ENCODE data around the gene PDIA6.

The PDIA6 gene

GRCh38 chr2:10831400-10831985 is 18.9 kb upstream of the PDIA6 start:
- no peaks in the 10 kb centered on the region for H3K9me3 ChIP-seq (ENCODE audit: insufficient read depth, low read depth, low read length)
- peaks cover 17% of the 10 kb centered on the region; the same call in 1 of the 2 replicates for H3K27me3 ChIP-seq (ENCODE audit: insufficient read depth, low read length)
- H3K9ac ChIP-seq (ENCODE audit: low read depth, low read length): no peak overlapping the region
- no peak overlapping the region for H3K27ac ChIP-seq (ENCODE audit: low read depth, low read length)
- 76% methylated on average over 16 of the region's 16 CpGs for WGBS
- no peaks in the 10 kb centered on the region for H3K36me3 ChIP-seq (ENCODE audit: insufficient read depth, low read length)
- no peak overlapping the region for H3K4me3 ChIP-seq (ENCODE audit: low read length)
- peaks cover 6% of the 10 kb centered on the region; the same call in 1 of the 2 replicates for H3K4me1 ChIP-seq (ENCODE audit: insufficient read depth, low read length)

GRCh38 chr2:10830641-10831399 is 18.2 kb upstream of the PDIA6 start:
- 93% methylated on average over 30 of the region's 30 CpGs for WGBS
- Histone ChIP-seq H3K36me3 (ENCODE audit: insufficient read depth, low read length) (no peaks in the 10 kb centered on the region), H3K9ac (ENCODE audit: low read depth, low read length) (no peak overlapping the region), H3K27me3 (ENCODE audit: insufficient read depth, low read length) (peaks cover 17% of the 10 kb centered on the region; the same call in 1 of the 2 replicates), H3K27ac (ENCODE audit: low read depth, low read length) (no peak overlapping the region), H3K9me3 (ENCODE audit: insufficient read depth, low read depth, low read length) (no peaks in the 10 kb centered on the region), H3K4me1 (ENCODE audit: insufficient read depth, low read length) (peaks cover 6% of the 10 kb centered on the region; the same call in 1 of the 2 replicates), H3K4me3 (ENCODE audit: low read length) (no peak overlapping the region)

- Histone ChIP-seq H3K4me3 (ENCODE audit: low read length) (no peak overlapping the region), H3K9me3 (ENCODE audit: insufficient read depth, low read depth, low read length) (no peaks in the 10 kb centered on the region), H3K9ac (ENCODE audit: low read depth, low read length) (no peak overlapping the region), H3K4me1 (ENCODE audit: insufficient read depth, low read length) (peaks cover 6% of the 10 kb centered on the region; the same call in 1 of the 2 replicates), H3K36me3 (ENCODE audit: insufficient read depth, low read length) (no peaks in the 10 kb centered on the region), H3K27me3 (ENCODE audit: insufficient read depth, low read length) (peaks cover 17% of the 10 kb centered on the region; the same call in 1 of the 2 replicates), H3K27ac (ENCODE audit: low read depth, low read length) (no peak overlapping the region)
- WGBS: 94% methylated on average over 8 of the region's 8 CpGs
These were observed 17.6 kb upstream of the PDIA6 start for GRCh38 chr2:10830203-10830602.

- 81% methylated on average over 2 of the region's 3 CpGs for WGBS
- Histone ChIP-seq H3K9ac (ENCODE audit: low read depth, low read length) (no peak overlapping the region), H3K27me3 (ENCODE audit: insufficient read depth, low read length) (peaks cover 16% of the 10 kb centered on the region; the same call in 1 of the 2 replicates), H3K9me3 (ENCODE audit: insufficient read depth, low read depth, low read length) (no peaks in the 10 kb centered on the region), H3K4me1 (ENCODE audit: insufficient read depth, low read length) (peaks cover 6% of the 10 kb centered on the region; the same call in 1 of the 2 replicates), H3K27ac (ENCODE audit: low read depth, low read length) (no peak overlapping the region), H3K4me3 (ENCODE audit: low read length) (no peak overlapping the region), H3K36me3 (ENCODE audit: insufficient read depth, low read length) (no peaks in the 10 kb centered on the region)
These were observed 16.7 kb upstream of the PDIA6 start for GRCh38 chr2:10829299-10829698.

GRCh38 chr2:10828346-10828745 is 15.8 kb upstream of the PDIA6 start:
- H3K36me3 ChIP-seq (ENCODE audit: insufficient read depth, low read length): no peaks in the 10 kb centered on the region
- 90% methylated on average over 11 of the region's 11 CpGs for WGBS
- H3K9ac ChIP-seq (ENCODE audit: low read depth, low read length): no peak overlapping the region
- H3K4me1 ChIP-seq (ENCODE audit: insufficient read depth, low read length): peaks cover 6% of the 10 kb centered on the region; the same call in 1 of the 2 replicates
- no peak overlapping the region for H3K4me3 ChIP-seq (ENCODE audit: low read length)
- H3K9me3 ChIP-seq (ENCODE audit: insufficient read depth, low read depth, low read length): no peaks in the 10 kb centered on the region
- no peak overlapping the region for H3K27ac ChIP-seq (ENCODE audit: low read depth, low read length)
- peaks cover 7% of the 10 kb centered on the region; the same call in 1 of the 2 replicates for H3K27me3 ChIP-seq (ENCODE audit: insufficient read depth, low read length)

GRCh38 chr2:10826625-10827024 is 14.0 kb upstream of the PDIA6 start:
- WGBS: 86% methylated on average over 7 of the region's 8 CpGs
- no peaks in the 10 kb centered on the region for H3K36me3 ChIP-seq (ENCODE audit: insufficient read depth, low read length)
- H3K4me3 ChIP-seq (ENCODE audit: low read length): no peak overlapping the region
- H3K27me3 ChIP-seq (ENCODE audit: insufficient read depth, low read length): no peaks in the 10 kb centered on the region
- H3K27ac ChIP-seq (ENCODE audit: low read depth, low read length): no peak overlapping the region
- no peaks in the 10 kb centered on the region for H3K9me3 ChIP-seq (ENCODE audit: insufficient read depth, low read depth, low read length)
- H3K4me1 ChIP-seq (ENCODE audit: insufficient read depth, low read length): 0 out of 2 replicates have a peak, but pooled peaks cover 2% of the 10 kb centered on the region
- H3K9ac ChIP-seq (ENCODE audit: low read depth, low read length): no peak overlapping the region

GRCh38 chr2:10826026-10826425 is 13.4 kb upstream of the PDIA6 start:
- no peak overlapping the region for H3K27ac ChIP-seq (ENCODE audit: low read depth, low read length)
- no peaks in the 10 kb centered on the region for H3K4me1 ChIP-seq (ENCODE audit: insufficient read depth, low read length)
- H3K9ac ChIP-seq (ENCODE audit: low read depth, low read length): no peak overlapping the region
- WGBS: 88% methylated on average over 7 of the region's 8 CpGs
- no peaks in the 10 kb centered on the region for H3K36me3 ChIP-seq (ENCODE audit: insufficient read depth, low read length)
- no peaks in the 10 kb centered on the region for H3K9me3 ChIP-seq (ENCODE audit: insufficient read depth, low read depth, low read length)
- H3K27me3 ChIP-seq (ENCODE audit: insufficient read depth, low read length): no peaks in the 10 kb centered on the region
- no peak overlapping the region for H3K4me3 ChIP-seq (ENCODE audit: low read length)

GRCh38 chr2:10824191-10824590 is 11.6 kb upstream of the PDIA6 start:
- no peaks in the 10 kb centered on the region for H3K27me3 ChIP-seq (ENCODE audit: insufficient read depth, low read length)
- H3K27ac ChIP-seq (ENCODE audit: low read depth, low read length): no peak overlapping the region
- 97% methylated on average over 4 of the region's 4 CpGs for WGBS
- H3K4me1 ChIP-seq (ENCODE audit: insufficient read depth, low read length): no peaks in the 10 kb centered on the region
- no peak overlapping the region for H3K9ac ChIP-seq (ENCODE audit: low read depth, low read length)
- H3K36me3 ChIP-seq (ENCODE audit: insufficient read depth, low read length): no peaks in the 10 kb centered on the region
- H3K4me3 ChIP-seq (ENCODE audit: low read length): no peak overlapping the region
- H3K9me3 ChIP-seq (ENCODE audit: insufficient read depth, low read depth, low read length): no peaks in the 10 kb centered on the region

- no peak overlapping the region for H3K9ac ChIP-seq (ENCODE audit: low read depth, low read length)
- H3K27ac ChIP-seq (ENCODE audit: low read depth, low read length): no peak overlapping the region
- no peak overlapping the region for H3K4me3 ChIP-seq (ENCODE audit: low read length)
- H3K27me3 ChIP-seq (ENCODE audit: insufficient read depth, low read length): no peaks in the 10 kb centered on the region
- WGBS: 89% methylated on average over 13 of the region's 13 CpGs
- H3K9me3 ChIP-seq (ENCODE audit: insufficient read depth, low read depth, low read length): no peaks in the 10 kb centered on the region
- H3K36me3 ChIP-seq (ENCODE audit: insufficient read depth, low read length): no peaks in the 10 kb centered on the region
- H3K4me1 ChIP-seq (ENCODE audit: insufficient read depth, low read length): no peaks in the 10 kb centered on the region
These were observed 8.6 kb upstream of the PDIA6 start for GRCh38 chr2:10820978-10821695.

GRCh38 chr2:10820562-10820961 is 8.0 kb upstream of the PDIA6 start:
- Histone ChIP-seq H3K27me3 (ENCODE audit: insufficient read depth, low read length) (no peaks in the 10 kb centered on the region), H3K4me1 (ENCODE audit: insufficient read depth, low read length) (no peaks in the 10 kb centered on the region), H3K27ac (ENCODE audit: low read depth, low read length) (no peak overlapping the region), H3K9me3 (ENCODE audit: insufficient read depth, low read depth, low read length) (no peaks in the 10 kb centered on the region), H3K36me3 (ENCODE audit: insufficient read depth, low read length) (no peaks in the 10 kb centered on the region), H3K4me3 (ENCODE audit: low read length) (no peak overlapping the region), H3K9ac (ENCODE audit: low read depth, low read length) (no peak overlapping the region)
- WGBS: 90% methylated on average over 8 of the region's 8 CpGs

GRCh38 chr2:10819714-10820314 is 7.2 kb upstream of the PDIA6 start:
- no peak overlapping the region for H3K9ac ChIP-seq (ENCODE audit: low read depth, low read length)
- H3K27ac ChIP-seq (ENCODE audit: low read depth, low read length): no peak overlapping the region
- H3K4me1 ChIP-seq (ENCODE audit: insufficient read depth, low read length): no peaks in the 10 kb centered on the region
- no peak overlapping the region for H3K4me3 ChIP-seq (ENCODE audit: low read length)
- H3K9me3 ChIP-seq (ENCODE audit: insufficient read depth, low read depth, low read length): no peaks in the 10 kb centered on the region
- WGBS: 94% methylated on average over 12 of the region's 12 CpGs
- no peaks in the 10 kb centered on the region for H3K27me3 ChIP-seq (ENCODE audit: insufficient read depth, low read length)
- H3K36me3 ChIP-seq (ENCODE audit: insufficient read depth, low read length): no peaks in the 10 kb centered on the region

Measured in HUES64 (cell line).